Astrocyte (in vitro differentiated cells and primary cell): ENCODE measurements around the gene CDKL2. TPM values are rescaled to one million over a fixed set of nuclear protein-coding genes. Genes with fewer than 3 reads are reported as not detected.
A peak's percentile ranks its signal among the peaks of the same experiment; 100 is the strongest.

ENCODE experiments used
- DNase-seq: peaks from one replicate; pipeline ENCODE4 v3.0.0-alpha.2; 2010; ENCODE audit warnings: low read depth
- FAIRE-seq: peaks from 2 replicates; lab custom pipeline; 2011; peaks lifted over from hg19 to GRCh38; lab: Jason Lieb, UNC
- H2AFZ ChIP-seq: 2 replicates; pipeline ENCODE4 v1.6.0; 2012; ENCODE audit warnings: low read depth, low read length, inconsistent platforms
- H3K27ac ChIP-seq: 2 replicates; pipeline ENCODE4 v1.5.1; 2011; ENCODE audit warnings: low read depth, low read length, inconsistent platforms
- H3K27me3 ChIP-seq: 2 replicates; pipeline ENCODE4 v1.6.0; 2011; ENCODE audit warnings: low read length, inconsistent platforms; ENCODE audit not compliant: insufficient read depth
- H3K36me3 ChIP-seq: 2 replicates; pipeline ENCODE4 v1.5.1; 2011; ENCODE audit warnings: low read length, inconsistent platforms; ENCODE audit not compliant: insufficient read depth
- H3K4me1 ChIP-seq: 2 replicates; pipeline ENCODE4 v1.5.1; 2011; ENCODE audit warnings: low read length, inconsistent platforms; ENCODE audit not compliant: insufficient read depth
- H3K4me2 ChIP-seq: 2 replicates; pipeline ENCODE4 v1.6.0; 2012; ENCODE audit warnings: low read length, inconsistent platforms
- H3K4me3 ChIP-seq: 2 replicates; pipeline ENCODE4 v1.5.1; 2011; ENCODE audit warnings: low read depth, mild to moderate bottlenecking, low read length, inconsistent platforms; ENCODE audit not compliant: insufficient read depth
- H3K79me2 ChIP-seq: 2 replicates; pipeline ENCODE4 v1.6.0; 2012; ENCODE audit warnings: mild to moderate bottlenecking, low read length, inconsistent platforms; ENCODE audit not compliant: insufficient read depth
- H3K9ac ChIP-seq: 2 replicates; pipeline ENCODE4 v1.6.0; 2012; ENCODE audit warnings: mild to moderate bottlenecking, low read length, inconsistent platforms
- H3K9me3 ChIP-seq: 2 replicates; pipeline ENCODE4 v1.5.1; 2012; ENCODE audit warnings: low read depth, mild to moderate bottlenecking, low read length, inconsistent platforms; ENCODE audit not compliant: insufficient read depth
- H4K20me1 ChIP-seq: 2 replicates; pipeline ENCODE4 v1.6.0; 2012; ENCODE audit warnings: low read length, inconsistent platforms; ENCODE audit not compliant: insufficient read depth
- H3K27ac Mint-ChIP-seq: one replicate; pipeline ENCODE4 v1.8.0; 2021; ENCODE audit warnings: mild to moderate bottlenecking, mixed read lengths; ENCODE audit not compliant: unreplicated experiment
- H3K27me3 Mint-ChIP-seq: one replicate; pipeline ENCODE4 v1.8.0; 2021; ENCODE audit warnings: low read depth, mixed read lengths; ENCODE audit not compliant: unreplicated experiment
- H3K36me3 Mint-ChIP-seq: one replicate; pipeline ENCODE4 v1.8.0; 2021; ENCODE audit warnings: low read depth, mixed read lengths; ENCODE audit not compliant: unreplicated experiment
- H3K4me1 Mint-ChIP-seq: one replicate; pipeline ENCODE4 v1.8.0; 2021; ENCODE audit warnings: low read depth, mixed read lengths; ENCODE audit not compliant: unreplicated experiment
- H3K4me3 Mint-ChIP-seq: one replicate; pipeline ENCODE4 v1.8.0; 2021; ENCODE audit warnings: mild to moderate bottlenecking, moderate library complexity, mixed read lengths; ENCODE audit not compliant: unreplicated experiment
- H3K9me3 Mint-ChIP-seq: one replicate; pipeline ENCODE4 v1.8.0; 2021; ENCODE audit warnings: mild to moderate bottlenecking, mixed read lengths; ENCODE audit not compliant: unreplicated experiment
- CTCF ChIP-seq: IDR thresholded peaks from 2 replicates; pipeline ENCODE4 v1.5.1; 2011; ENCODE audit warnings: low read depth, mild to moderate bottlenecking, inconsistent platforms, low read length, moderate library complexity; ENCODE audit not compliant: insufficient read depth
- EZH2 ChIP-seq: IDR thresholded peaks from 2 replicates; pipeline ENCODE4 v1.6.1; 2012; ENCODE audit warnings: mild to moderate bottlenecking, low read length, inconsistent platforms; ENCODE audit not compliant: insufficient read depth
- total RNA-seq: library from RNA; stranded (reverse); gene quantifications from 2 replicates; pipeline ENCODE4 v1.2.1, GENCODE V29; 2021

CDKL2 gene
- total RNA-seq, 1 donor from 2014 or later, result 3.7 TPM

GRCh38 chr4:75557696-75558095, 72.6 kb downstream of the CDKL2 start:
- Histone ChIP-seq H2AFZ (no peak overlapping the region), H3K9me3 (no peaks in the 10 kb centered on the region), H3K27me3 (no peaks in the 10 kb centered on the region), H3K4me3 (no peak overlapping the region), H3K4me1 (peaks cover 12% of the 10 kb centered on the region), H3K27ac (no peak overlapping the region), H3K36me3 (no peaks in the 10 kb centered on the region), H4K20me1 (no peaks in the 10 kb centered on the region), H3K79me2 (no peaks in the 10 kb centered on the region), H3K9ac (no peak overlapping the region), H3K4me2 (no peak overlapping the region)
- Mint-ChIP-seq H3K9me3 (no peaks in the 10 kb centered on the region), H3K4me1 (peaks cover 49% of the 10 kb centered on the region), H3K36me3 (no peaks in the 10 kb centered on the region), H3K4me3 (peak overlapping the region; percentile 60), H3K27me3 (no peaks in the 10 kb centered on the region), H3K27ac (peak overlapping the region; percentile 4)
- no peak for DNase-seq
- FAIRE-seq, result no peak
- TF ChIP-seq CTCF (no peak), EZH2 (no peak)

GRCh38 chr4:75555294-75556164, 74.8 kb downstream of the CDKL2 start, which contains the start of gene ODAPH:
TSS of gene ODAPH (plus strand) at chr4:75556066. CDS start at chr4:75556083, 17 bp downstream.
- H3K27me3 Mint-ChIP-seq, result no peaks in the 10 kb centered on the region
- peak within 1 kb of the TSS; percentile 81 for H3K4me3 Mint-ChIP-seq
- H3K9me3 ChIP-seq, result no peaks in the 10 kb centered on the region
- H3K9me3 Mint-ChIP-seq, result no peaks in the 10 kb centered on the region
- H3K36me3 Mint-ChIP-seq, result no peaks in the 10 kb centered on the region
- peak within 1 kb of the TSS; percentile 19 for H2AFZ ChIP-seq
- TF ChIP-seq EZH2 (no peak), CTCF (peak; percentile 10)
- H3K4me3 ChIP-seq, result peak within 1 kb of the TSS; percentile 35
- no peaks in the 10 kb centered on the region for H3K36me3 ChIP-seq
- DNase-seq (peak; percentile 86), FAIRE-seq (peak; percentile 20)
- no peaks in the 10 kb centered on the region for H3K79me2 ChIP-seq
- peaks cover 44% of the 10 kb centered on the region for H3K4me1 Mint-ChIP-seq
- no peak within 1 kb of the TSS for H3K27ac ChIP-seq
- peaks cover 12% of the 10 kb centered on the region for H3K4me1 ChIP-seq
- peak within 1 kb of the TSS; percentile 81 for H3K4me2 ChIP-seq
- H3K27ac Mint-ChIP-seq, result peak within 1 kb of the TSS; percentile 94
- no peak within 1 kb of the TSS for H3K9ac ChIP-seq
- H3K27me3 ChIP-seq, result no peaks in the 10 kb centered on the region
- no peaks in the 10 kb centered on the region for H4K20me1 ChIP-seq

- no peaks in the 10 kb centered on the region for H3K27me3 ChIP-seq
- H3K27ac Mint-ChIP-seq, result no peak overlapping the region
- H2AFZ ChIP-seq, result no peak overlapping the region
- no peaks in the 10 kb centered on the region for H4K20me1 ChIP-seq
- H3K27me3 Mint-ChIP-seq, result no peaks in the 10 kb centered on the region
- no peak overlapping the region for H3K4me2 ChIP-seq
- no peak overlapping the region for H3K4me3 Mint-ChIP-seq
- no peak overlapping the region for H3K4me3 ChIP-seq
- peaks cover 17% of the 10 kb centered on the region for H3K4me1 ChIP-seq
- H3K36me3 ChIP-seq, result no peaks in the 10 kb centered on the region
- no peak for DNase-seq
- no peaks in the 10 kb centered on the region for H3K9me3 ChIP-seq
- H3K9me3 Mint-ChIP-seq, result peaks cover 2% of the 10 kb centered on the region
- H3K36me3 Mint-ChIP-seq, result no peaks in the 10 kb centered on the region
- peaks cover 35% of the 10 kb centered on the region for H3K4me1 Mint-ChIP-seq
- TF ChIP-seq CTCF (no peak), EZH2 (no peak)
- H3K9ac ChIP-seq, result no peak overlapping the region
- H3K79me2 ChIP-seq, result no peaks in the 10 kb centered on the region
- no peak overlapping the region for H3K27ac ChIP-seq
- no peak for FAIRE-seq
Measured at GRCh38 chr4:75552452-75552851, 77.9 kb downstream of the CDKL2 start.
